Activated CD8-positive, alpha-beta T cell treated with anti-CD3 and anti-CD28 coated beads, Interleukin-2, amount 10 ng/mL, durations not matched to agents 7 days and 5 days (primary cell): Measurements from ENCODE around the gene RALY. TPM values are rescaled to one million over a fixed set of nuclear protein-coding genes. Genes with fewer than 3 reads are reported as not detected.

ENCODE experiments used
- ATAC-seq: fragments of 150-1000 bp; cut with Tn5 transposase; one replicate; pipeline ENCODE4 v1.10.0; 2021; ENCODE audit warnings: moderate library complexity
- CTCF ChIA-PET: fragments of 350-600 bp; sonication (Branson Sonifier 250); formaldehyde crosslinking; loops from one replicate; lab custom pipeline; 2021; ENCODE audit warnings: antibody characterized with exemption; lab: Charles Lee
- POLR2A ChIA-PET: fragments of 350-600 bp; sonication (Branson Sonifier 250); formaldehyde crosslinking; loops from one replicate; lab custom pipeline; 2021; ENCODE audit warnings: antibody characterized with exemption; lab: Charles Lee
- DNase-seq: peaks from one replicate; pipeline ENCODE4 v3.0.0-alpha.2; 2020
- H3K27ac Mint-ChIP-seq: one replicate; pipeline ENCODE4 v1.8.0; 2021; ENCODE audit warnings: mild to moderate bottlenecking, mixed read lengths
- H3K27me3 Mint-ChIP-seq: one replicate; pipeline ENCODE4 v1.8.0; 2021; ENCODE audit warnings: low read depth, mixed read lengths
- H3K36me3 Mint-ChIP-seq: one replicate; pipeline ENCODE4 v1.8.0; 2021; ENCODE audit warnings: low read depth, mixed read lengths
- H3K4me1 Mint-ChIP-seq: one replicate; pipeline ENCODE4 v1.8.0; 2021; ENCODE audit warnings: low read depth, mixed read lengths
- H3K4me3 Mint-ChIP-seq: one replicate; pipeline ENCODE4 v1.8.0; 2021; ENCODE audit warnings: mild to moderate bottlenecking, mixed read lengths
- H3K9me3 Mint-ChIP-seq: one replicate; pipeline ENCODE4 v1.8.0; 2022; ENCODE audit warnings: mixed read lengths; ENCODE audit not compliant: insufficient read depth
- total RNA-seq, 2 experiments: library from RNA; stranded (reverse); gene quantifications; one replicate each; pipeline ENCODE4 v1.2.3, GENCODE V29; 2021

RALY gene
- total RNA-seq, 2 experiments from 2014 or later: 232 to 233 TPM

DNA sequence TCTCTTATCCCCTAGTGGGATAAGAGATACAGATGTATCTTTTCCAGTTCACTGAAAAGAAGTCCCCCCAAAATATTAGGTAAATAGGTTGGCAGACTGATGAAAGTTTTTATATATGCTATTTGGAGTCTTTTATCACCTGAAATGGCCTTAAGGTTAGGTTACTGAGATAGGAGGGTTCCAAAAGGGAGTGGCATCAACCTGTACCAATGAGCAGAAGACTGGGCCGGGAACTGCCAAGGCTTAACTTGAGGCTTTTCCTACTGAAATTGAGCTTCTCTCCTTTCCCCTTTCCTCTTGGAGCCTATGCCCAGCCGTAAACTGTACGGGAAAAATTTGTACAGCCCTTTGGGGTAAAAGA lies 76.3 kb downstream of the RALY start:
- ATAC-seq: no peak
- Mint-ChIP-seq H3K4me3 (no peak overlapping the region), H3K36me3 (peaks cover 24% of the 10 kb centered on the region), H3K27me3 (no peaks in the 10 kb centered on the region), H3K27ac (no peak overlapping the region), H3K9me3 (no peaks in the 10 kb centered on the region), H3K4me1 (peaks cover 19% of the 10 kb centered on the region)
- CTCF ChIA-PET: interaction anchor here (0.9 to 4.1 kb wide), 14 partner anchors 8 to 380 kb away, joined by 3 to 29 read pairs (median 6); no protein-coding TSS in a partner anchor
- no peak for DNase-seq
- POLR2A ChIA-PET: no interaction called here

DNA sequence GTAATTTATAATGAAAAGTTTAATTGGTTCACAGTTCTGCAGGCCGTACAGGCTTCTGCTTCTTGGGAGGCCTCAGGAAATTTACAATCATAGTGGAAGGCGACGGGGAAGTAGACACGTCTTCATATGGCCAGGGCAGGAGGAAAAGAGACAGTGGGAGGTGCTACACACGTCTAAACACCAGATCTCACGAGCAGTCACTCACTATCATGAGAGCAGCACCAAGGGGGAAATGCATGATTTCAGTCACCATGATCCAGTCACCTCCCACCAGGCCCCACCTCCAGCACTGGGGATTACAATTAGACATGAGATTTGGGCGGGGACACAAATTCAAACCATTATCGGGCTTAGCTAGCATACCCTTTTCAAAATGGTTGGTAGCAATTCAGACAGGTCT lies 77.1 kb downstream of the RALY start:
- Mint-ChIP-seq H3K4me3 (no peak overlapping the region), H3K27ac (no peak overlapping the region), H3K9me3 (no peaks in the 10 kb centered on the region), H3K27me3 (no peaks in the 10 kb centered on the region), H3K4me1 (peaks cover 17% of the 10 kb centered on the region), H3K36me3 (peaks cover 22% of the 10 kb centered on the region)
- DNase-seq (no peak), ATAC-seq (no peak)
- CTCF ChIA-PET: interaction anchor here (1.4 to 4.1 kb wide), 2 partner anchors 156 to 381 kb away, joined by 3 to 29 read pairs; no protein-coding TSS in a partner anchor
- POLR2A ChIA-PET: no interaction called here

DNA sequence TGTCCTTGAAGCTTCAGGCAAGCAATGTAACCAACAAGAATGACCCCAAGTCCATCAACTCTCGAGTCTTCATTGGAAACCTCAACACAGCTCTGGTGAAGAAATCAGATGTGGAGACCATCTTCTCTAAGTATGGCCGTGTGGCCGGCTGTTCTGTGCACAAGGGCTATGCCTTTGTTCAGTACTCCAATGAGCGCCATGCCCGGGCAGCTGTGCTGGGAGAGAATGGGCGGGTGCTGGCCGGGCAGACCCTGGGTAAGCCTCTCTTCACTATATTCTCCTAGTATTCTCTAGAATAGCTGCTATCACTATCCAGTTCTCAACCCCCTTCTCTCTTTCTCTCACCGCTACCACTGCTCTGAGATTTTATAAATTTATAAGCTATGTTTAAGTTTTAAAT lies 78.4 kb downstream of the RALY start:
- CTCF ChIA-PET: interaction anchor here (1.4 kb wide), 1 partner anchor 125 kb away, joined by 4 read pairs; no protein-coding TSS in a partner anchor
- no peak for ATAC-seq
- peak overlapping the region; percentile 37 for H3K27ac Mint-ChIP-seq
- DNase-seq: no peak
- H3K36me3 Mint-ChIP-seq: peaks cover 31% of the 10 kb centered on the region
- no peaks in the 10 kb centered on the region for H3K27me3 Mint-ChIP-seq
- POLR2A ChIA-PET: no interaction called here
- no peak overlapping the region for H3K4me3 Mint-ChIP-seq
- H3K4me1 Mint-ChIP-seq: peaks cover 17% of the 10 kb centered on the region
- H3K9me3 Mint-ChIP-seq: no peaks in the 10 kb centered on the region

DNA sequence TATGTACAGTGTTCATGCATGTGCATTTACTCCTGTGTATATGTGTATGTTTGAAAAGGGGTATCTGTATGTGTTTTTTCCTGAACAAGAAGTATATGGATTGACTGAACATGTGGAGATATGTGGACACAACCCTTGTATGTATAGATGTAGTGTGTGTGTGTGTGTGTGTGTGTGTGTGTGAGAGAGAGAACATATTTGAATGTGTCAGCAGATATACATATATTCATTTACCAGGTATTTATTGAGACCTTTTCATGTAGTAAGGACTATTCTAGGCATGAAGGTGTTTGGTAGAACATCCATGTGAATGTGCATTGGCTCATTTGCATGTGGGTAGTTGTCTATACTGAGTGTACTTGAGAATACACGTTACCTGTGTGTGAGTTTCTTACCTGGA lies 79.1 kb downstream of the RALY start:
- POLR2A ChIA-PET: no interaction called here
- no peaks in the 10 kb centered on the region for H3K27me3 Mint-ChIP-seq
- no peak overlapping the region for H3K27ac Mint-ChIP-seq
- H3K36me3 Mint-ChIP-seq: peaks cover 33% of the 10 kb centered on the region
- CTCF ChIA-PET: interaction anchor here (1.4 kb wide), 1 partner anchor 126 kb away, joined by 4 read pairs; no protein-coding TSS in a partner anchor
- ATAC-seq (no peak), DNase-seq (no peak)
- H3K9me3 Mint-ChIP-seq: no peaks in the 10 kb centered on the region
- no peak overlapping the region for H3K4me3 Mint-ChIP-seq
- peaks cover 16% of the 10 kb centered on the region for H3K4me1 Mint-ChIP-seq

DNA sequence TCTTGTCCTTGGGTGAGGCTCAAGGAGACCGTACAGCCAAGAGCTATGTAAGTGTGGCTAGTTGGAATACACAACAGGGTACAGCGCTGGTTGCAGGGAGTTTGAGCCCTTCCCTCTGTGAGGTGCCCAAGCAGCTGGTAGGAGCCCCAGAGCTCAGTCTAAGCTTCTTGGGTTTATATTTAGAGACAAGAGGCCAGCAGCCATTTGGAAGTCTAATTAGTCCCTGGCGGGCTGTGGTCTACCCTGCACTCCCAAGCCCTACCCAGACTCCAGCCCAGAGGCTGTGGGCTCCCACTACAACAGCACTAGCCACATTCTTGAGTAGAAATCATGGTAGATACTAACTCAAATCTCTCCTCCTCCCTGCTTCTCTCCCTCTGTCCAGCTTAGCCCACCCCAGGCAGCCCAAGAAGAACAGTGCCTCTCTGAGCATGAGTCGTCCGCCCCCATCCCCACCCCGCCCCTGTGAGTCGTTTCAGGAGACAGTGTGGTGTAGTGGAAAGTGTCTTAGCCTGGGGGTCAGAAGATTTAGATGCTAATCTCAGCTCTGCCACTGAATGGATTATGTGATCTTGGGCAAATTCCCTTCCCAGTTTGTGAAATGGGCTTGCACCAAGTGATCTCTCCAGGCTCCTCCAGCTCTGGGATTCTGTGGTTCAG lies 80.5 kb downstream of the RALY start:
- POLR2A ChIA-PET: no interaction called here
- Mint-ChIP-seq H3K36me3 (peaks cover 36% of the 10 kb centered on the region), H3K9me3 (no peaks in the 10 kb centered on the region), H3K4me1 (peaks cover 3% of the 10 kb centered on the region), H3K27ac (peak overlapping the region; percentile 37), H3K4me3 (no peak overlapping the region), H3K27me3 (no peaks in the 10 kb centered on the region)
- CTCF ChIA-PET: interaction anchor here (1.2 to 1.4 kb wide), 2 partner anchors 141 to 158 kb away, joined by 3 read pairs; no protein-coding TSS in a partner anchor
- DNase-seq: no peak
- ATAC-seq: no peak

DNA sequence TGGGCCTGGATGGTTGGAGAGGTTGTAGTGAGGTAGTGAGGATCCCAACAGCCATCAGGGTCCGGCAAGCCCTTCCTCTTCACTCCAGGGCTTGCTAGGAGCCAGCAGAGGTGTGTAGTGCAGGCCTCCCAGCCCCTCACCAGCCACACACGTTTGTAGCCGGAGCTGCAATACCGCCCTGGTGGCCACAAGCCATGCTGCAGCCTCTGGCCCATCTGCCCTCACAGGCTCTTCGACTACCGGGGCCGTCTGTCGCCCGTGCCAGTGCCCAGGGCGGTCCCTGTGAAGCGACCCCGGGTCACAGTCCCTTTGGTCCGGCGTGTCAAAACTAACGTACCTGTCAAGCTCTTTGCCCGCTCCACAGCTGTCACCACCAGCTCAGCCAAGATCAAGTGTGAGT lies 81.9 kb downstream of the RALY start:
- ChIA-PET POLR2A (no interaction called here), CTCF (interaction anchor here (0.9 kb wide), 1 partner anchor 161 kb away, joined by 3 read pairs; no protein-coding TSS in a partner anchor)
- Mint-ChIP-seq H3K4me3 (no peak overlapping the region), H3K27ac (no peak overlapping the region), H3K36me3 (peaks cover 46% of the 10 kb centered on the region), H3K27me3 (no peaks in the 10 kb centered on the region), H3K4me1 (no peaks in the 10 kb centered on the region), H3K9me3 (no peaks in the 10 kb centered on the region)
- DNase-seq (no peak), ATAC-seq (no peak)

DNA sequence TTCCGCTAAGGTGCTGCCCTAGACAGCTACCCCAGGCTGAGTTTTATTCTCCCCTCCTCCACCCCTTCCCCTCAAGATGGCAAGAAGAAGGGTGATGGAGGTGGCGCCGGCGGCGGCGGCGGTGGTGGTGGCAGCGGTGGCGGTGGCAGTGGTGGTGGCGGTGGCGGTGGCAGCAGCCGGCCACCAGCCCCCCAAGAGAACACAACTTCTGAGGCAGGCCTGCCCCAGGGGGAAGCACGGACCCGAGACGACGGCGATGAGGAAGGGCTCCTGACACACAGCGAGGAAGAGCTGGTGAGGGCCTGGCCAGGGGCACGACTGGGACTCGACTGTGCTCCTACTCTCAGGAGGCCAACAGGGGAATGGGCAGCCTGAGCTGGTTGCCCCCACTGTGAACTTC lies 83.2 kb downstream of the RALY start:
- POLR2A ChIA-PET: no interaction called here
- Mint-ChIP-seq H3K27me3 (no peaks in the 10 kb centered on the region), H3K4me1 (no peaks in the 10 kb centered on the region), H3K9me3 (no peaks in the 10 kb centered on the region), H3K27ac (no peak overlapping the region), H3K4me3 (no peak overlapping the region), H3K36me3 (peaks cover 48% of the 10 kb centered on the region)
- DNase-seq (no peak), ATAC-seq (no peak)
- CTCF ChIA-PET: interaction anchor here (1.4 to 2.6 kb wide), 2 partner anchors 8 to 143 kb away, joined by 4 to 15 read pairs; no protein-coding TSS in a partner anchor

DNA sequence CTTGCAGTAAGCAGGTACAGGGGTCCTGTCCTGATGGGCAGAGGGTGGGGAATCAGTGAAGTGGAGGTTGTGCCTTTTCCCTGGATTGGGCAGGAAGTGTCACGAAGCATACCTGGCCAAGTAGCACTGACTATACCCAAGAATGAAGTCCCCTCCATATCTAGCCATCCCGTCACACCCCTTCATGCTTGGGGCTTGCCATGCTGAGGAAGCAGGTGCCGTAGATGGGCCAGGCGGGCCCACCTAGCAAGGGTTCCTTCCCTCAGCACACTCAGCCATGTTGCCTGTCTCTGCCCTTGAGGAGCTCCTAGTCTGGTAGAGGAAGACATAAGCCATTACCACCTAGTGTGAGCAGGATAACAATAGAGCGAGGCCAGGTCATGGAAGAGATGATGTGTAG lies 84.8 kb downstream of the RALY start:
- H3K9me3 Mint-ChIP-seq: no peaks in the 10 kb centered on the region
- H3K4me1 Mint-ChIP-seq: peaks cover under 1% of the 10 kb centered on the region
- no peak for ATAC-seq
- ChIA-PET POLR2A (no interaction called here), CTCF (interaction anchor here (2.6 kb wide), 1 partner anchor 10 kb away, joined by 15 read pairs; no protein-coding TSS in a partner anchor)
- peaks cover 43% of the 10 kb centered on the region for H3K36me3 Mint-ChIP-seq
- no peak for DNase-seq
- H3K27me3 Mint-ChIP-seq: no peaks in the 10 kb centered on the region
- H3K4me3 Mint-ChIP-seq: no peak overlapping the region
- H3K27ac Mint-ChIP-seq: no peak overlapping the region

DNA sequence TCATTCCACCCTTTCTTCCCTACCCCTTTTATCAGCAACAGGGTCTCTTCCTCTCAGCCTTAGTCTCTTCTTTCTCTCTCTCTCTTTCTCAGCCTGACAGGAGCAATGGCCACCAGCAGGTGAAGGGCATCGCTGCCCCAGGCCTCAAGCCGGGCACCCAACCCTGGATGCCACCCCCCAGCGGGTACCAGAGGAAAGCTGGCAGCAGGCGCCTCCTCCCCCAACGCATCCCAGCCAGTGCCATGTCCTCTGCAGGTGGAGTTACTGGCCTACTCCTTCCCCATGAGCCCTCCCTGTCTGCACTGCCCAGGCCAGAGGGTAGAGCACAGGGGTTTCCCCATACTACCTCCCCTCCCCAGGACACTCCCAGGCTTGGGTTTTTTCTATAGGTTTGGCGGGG lies 86.1 kb downstream of the RALY start:
- H3K4me1 Mint-ChIP-seq: peaks cover 2% of the 10 kb centered on the region
- no peaks in the 10 kb centered on the region for H3K9me3 Mint-ChIP-seq
- no peak overlapping the region for H3K4me3 Mint-ChIP-seq
- H3K27ac Mint-ChIP-seq: no peak overlapping the region
- H3K36me3 Mint-ChIP-seq: peaks cover 50% of the 10 kb centered on the region
- no peak for DNase-seq
- H3K27me3 Mint-ChIP-seq: no peaks in the 10 kb centered on the region
- POLR2A ChIA-PET: no interaction called here
- CTCF ChIA-PET: no interaction called here
- ATAC-seq: no peak

DNA sequence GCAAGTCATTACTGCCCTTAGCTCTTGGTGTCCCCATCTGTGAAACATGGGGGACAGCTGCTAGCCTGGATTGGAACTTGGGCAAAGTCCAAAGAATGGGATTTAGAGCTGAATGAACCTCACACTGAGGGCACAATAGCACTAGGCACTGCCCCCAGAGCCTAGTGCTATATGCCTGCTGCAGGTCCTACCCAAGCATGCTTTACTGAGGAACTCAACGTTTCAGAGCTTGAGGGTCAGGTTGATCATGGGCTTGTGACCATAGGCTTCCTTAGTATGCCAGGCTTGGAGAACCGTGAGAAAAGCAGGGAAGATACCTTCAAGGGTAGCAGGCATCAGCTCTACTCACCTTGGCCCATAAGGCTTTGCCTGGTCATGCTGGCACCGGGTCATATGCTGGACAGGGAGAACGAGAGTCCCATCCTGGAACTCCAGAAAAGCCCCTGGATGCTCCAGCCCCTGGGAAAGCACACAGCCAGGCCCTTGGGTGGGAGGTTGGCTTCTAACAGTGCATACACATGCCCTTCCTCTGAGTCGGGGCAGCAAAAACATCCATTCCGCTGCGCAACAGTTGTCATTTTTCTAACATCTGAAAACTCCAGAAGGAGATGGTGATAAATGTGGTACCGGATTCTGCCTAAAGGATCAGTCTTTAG lies 88.6 kb downstream of the RALY start:
- DNase-seq (no peak), ATAC-seq (no peak)
- Mint-ChIP-seq H3K4me3 (no peak overlapping the region), H3K27ac (no peak overlapping the region), H3K36me3 (peaks cover 50% of the 10 kb centered on the region), H3K27me3 (no peaks in the 10 kb centered on the region), H3K4me1 (peaks cover 2% of the 10 kb centered on the region), H3K9me3 (no peaks in the 10 kb centered on the region)
- ChIA-PET CTCF (interaction anchor here (1.1 kb wide), 1 partner anchor 11 kb away, joined by 3 read pairs; no protein-coding TSS in a partner anchor), POLR2A (interaction anchor here (2.1 to 2.8 kb wide), 2 partner anchors 10 to 30 kb away, joined by 8 to 11 read pairs; partner anchors contain the start of gene EIF2S2)

DNA sequence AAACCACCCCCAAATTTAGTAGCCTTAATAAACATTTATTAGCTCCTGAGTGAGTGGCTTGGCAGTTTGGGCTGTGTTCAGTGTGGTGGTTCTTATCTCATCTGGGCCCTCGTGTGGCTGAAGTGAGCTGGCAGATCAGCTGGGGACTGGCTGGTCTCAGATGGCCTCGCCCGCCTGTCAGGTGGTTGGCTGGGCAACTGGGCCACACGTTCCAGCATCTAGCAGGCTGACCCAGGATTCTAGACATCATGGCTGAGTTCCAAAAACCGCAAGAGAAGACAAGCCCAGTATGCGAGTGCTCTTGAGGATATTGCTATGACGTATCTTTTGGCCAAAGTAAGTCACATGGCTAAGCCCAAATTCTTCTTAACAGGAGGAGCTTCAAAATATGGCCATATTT lies 89.4 kb downstream of the RALY start:
- ChIA-PET CTCF (no interaction called here), POLR2A (interaction anchor here (0.7 to 2.8 kb wide), 3 partner anchors 9 to 194 kb away, joined by 3 to 11 read pairs (median 8); partner anchors contain the start of gene EIF2S2)
- ATAC-seq: no peak
- Mint-ChIP-seq H3K4me3 (no peak overlapping the region), H3K9me3 (no peaks in the 10 kb centered on the region), H3K36me3 (peaks cover 56% of the 10 kb centered on the region), H3K27ac (peak overlapping the region; percentile 27), H3K27me3 (no peaks in the 10 kb centered on the region), H3K4me1 (peaks cover 2% of the 10 kb centered on the region)
- no peak for DNase-seq

DNA sequence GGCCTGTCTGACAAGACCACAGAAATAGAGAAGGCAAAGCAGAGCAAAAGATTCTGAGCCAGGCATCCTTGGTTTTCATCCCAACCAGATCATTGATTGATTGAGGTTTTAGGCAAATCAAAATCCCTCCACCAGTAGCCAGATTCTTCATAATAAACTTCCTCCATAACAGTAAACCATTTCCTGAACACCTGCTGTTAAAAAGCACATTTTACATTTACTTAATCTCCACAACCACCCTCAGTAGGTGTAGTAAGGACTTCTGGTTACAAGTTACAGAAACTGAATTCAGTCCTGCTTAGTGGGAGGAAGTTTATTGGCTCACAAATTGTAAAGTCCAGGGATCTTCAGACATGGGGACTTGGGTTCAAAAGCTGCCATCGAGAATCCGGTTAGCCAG lies 90.1 kb downstream of the RALY start:
- Mint-ChIP-seq H3K9me3 (no peaks in the 10 kb centered on the region), H3K27ac (peak overlapping the region; percentile 35), H3K27me3 (no peaks in the 10 kb centered on the region), H3K4me1 (peaks cover 2% of the 10 kb centered on the region), H3K4me3 (no peak overlapping the region), H3K36me3 (peaks cover 60% of the 10 kb centered on the region)
- ATAC-seq (no peak), DNase-seq (no peak)
- POLR2A ChIA-PET: interaction anchor here (2.1 to 2.8 kb wide), 2 partner anchors 8 to 29 kb away, joined by 8 to 11 read pairs; partner anchors contain the start of gene EIF2S2
- CTCF ChIA-PET: no interaction called here
